Central memory CD8-positive, alpha-beta T cell (primary cell): ENCODE data around the gene EXOSC2.

Experiments
- ATAC-seq: fragments of 150-1000 bp; cut with Tn5 transposase; replicated peaks from 2 replicates; pipeline ENCODE4 v1.10.0; 2022; ENCODE audit warnings: mild to moderate bottlenecking, moderate FRiP score, moderate number of reproducible peaks; ENCODE audit not compliant: poor library complexity, severe bottlenecking; ENCODE audit errors: extremely low read depth
- DNase-seq, 2 donors: peaks; one replicate each; pipeline ENCODE4 v3.0.0; 2021; ENCODE audit warnings: low spot score in 2 of 2
- H3K27ac Mint-ChIP-seq: one replicate; pipeline ENCODE4 v1.8.0; 2022; ENCODE audit warnings: low read depth, mild to moderate bottlenecking, moderate library complexity, mixed read lengths
- H3K27me3 Mint-ChIP-seq: one replicate; pipeline ENCODE4 v1.8.0; 2022; ENCODE audit warnings: mixed read lengths
- H3K36me3 Mint-ChIP-seq: one replicate; pipeline ENCODE4 v1.8.0; 2022; ENCODE audit warnings: mild to moderate bottlenecking, moderate library complexity, mixed read lengths; ENCODE audit not compliant: insufficient read depth
- H3K4me1 Mint-ChIP-seq: one replicate; pipeline ENCODE4 v1.8.0; 2022; ENCODE audit warnings: mixed read lengths
- H3K4me3 Mint-ChIP-seq: one replicate; pipeline ENCODE4 v1.8.0; 2022; ENCODE audit warnings: mild to moderate bottlenecking, moderate library complexity, mixed read lengths
- H3K9me3 Mint-ChIP-seq: one replicate; pipeline ENCODE4 v1.8.0; 2022; ENCODE audit warnings: mixed read lengths

EXOSC2 gene

GRCh38 chr9:130692321-130692720 lies 1.3 kb upstream of the EXOSC2 start:
- H3K27me3 Mint-ChIP-seq: no peaks in the 10 kb centered on the region
- H3K4me1 Mint-ChIP-seq: peaks cover 38% of the 10 kb centered on the region
- H3K9me3 Mint-ChIP-seq: no peaks in the 10 kb centered on the region
- H3K36me3 Mint-ChIP-seq: peaks cover 27% of the 10 kb centered on the region
- ATAC-seq (no peak), DNase-seq (no peak)
- H3K4me3 Mint-ChIP-seq: peak overlapping the region; percentile 95
- no peak overlapping the region for H3K27ac Mint-ChIP-seq

- no peaks in the 10 kb centered on the region for H3K27me3 Mint-ChIP-seq
- H3K4me3 Mint-ChIP-seq: peak overlapping the region; percentile 95
- ATAC-seq (no peak), DNase-seq (no peak)
- H3K4me1 Mint-ChIP-seq: peaks cover 41% of the 10 kb centered on the region
- H3K27ac Mint-ChIP-seq: peak overlapping the region; percentile 90
- H3K36me3 Mint-ChIP-seq: peaks cover 33% of the 10 kb centered on the region
- no peaks in the 10 kb centered on the region for H3K9me3 Mint-ChIP-seq
These were observed 517 bp upstream of the EXOSC2 start for GRCh38 chr9:130693101-130693425.

GRCh38 chr9:130694205-130694604 lies 625 bp downstream of the EXOSC2 start:
- Mint-ChIP-seq H3K9me3 (no peaks in the 10 kb centered on the region), H3K27ac (peak overlapping the region; percentile 90), H3K36me3 (peaks cover 37% of the 10 kb centered on the region), H3K4me1 (peaks cover 41% of the 10 kb centered on the region), H3K27me3 (no peaks in the 10 kb centered on the region), H3K4me3 (peak overlapping the region; percentile 95)
- DNase-seq (no peak), ATAC-seq (no peak)

GRCh38 chr9:130696139-130696650 lies 2.6 kb downstream of the EXOSC2 start:
- DNase-seq (no peak), ATAC-seq (no peak)
- Mint-ChIP-seq H3K4me1 (peaks cover 41% of the 10 kb centered on the region), H3K36me3 (peaks cover 45% of the 10 kb centered on the region), H3K27me3 (no peaks in the 10 kb centered on the region), H3K9me3 (no peaks in the 10 kb centered on the region), H3K4me3 (no peak overlapping the region), H3K27ac (no peak overlapping the region)

- DNase-seq: no peak
- H3K4me3 Mint-ChIP-seq: no peak overlapping the region
- no peaks in the 10 kb centered on the region for H3K9me3 Mint-ChIP-seq
- H3K4me1 Mint-ChIP-seq: peaks cover 41% of the 10 kb centered on the region
- no peak for ATAC-seq
- H3K27ac Mint-ChIP-seq: no peak overlapping the region
- peaks cover 50% of the 10 kb centered on the region for H3K36me3 Mint-ChIP-seq
- no peaks in the 10 kb centered on the region for H3K27me3 Mint-ChIP-seq
These were observed 3.4 kb downstream of the EXOSC2 start for GRCh38 chr9:130696996-130697395.

GRCh38 chr9:130698514-130698913 lies 4.9 kb downstream of the EXOSC2 start:
- Mint-ChIP-seq H3K4me1 (peaks cover 34% of the 10 kb centered on the region), H3K27me3 (no peaks in the 10 kb centered on the region), H3K9me3 (no peaks in the 10 kb centered on the region), H3K4me3 (no peak overlapping the region), H3K36me3 (peaks cover 52% of the 10 kb centered on the region), H3K27ac (no peak overlapping the region)
- no peak for ATAC-seq
- no peak for DNase-seq

GRCh38 chr9:130699047-130699446 lies 5.5 kb downstream of the EXOSC2 start:
- DNase-seq (no peak), ATAC-seq (no peak)
- H3K4me1 Mint-ChIP-seq: peaks cover 30% of the 10 kb centered on the region
- H3K27ac Mint-ChIP-seq: no peak overlapping the region
- no peaks in the 10 kb centered on the region for H3K9me3 Mint-ChIP-seq
- H3K27me3 Mint-ChIP-seq: no peaks in the 10 kb centered on the region
- no peak overlapping the region for H3K4me3 Mint-ChIP-seq
- peaks cover 55% of the 10 kb centered on the region for H3K36me3 Mint-ChIP-seq

GRCh38 chr9:130701059-130702022 lies 7.8 kb downstream of the EXOSC2 start:
- Mint-ChIP-seq H3K9me3 (no peaks in the 10 kb centered on the region), H3K36me3 (peaks cover 53% of the 10 kb centered on the region), H3K27ac (no peak overlapping the region)

GRCh38 chr9:130703501-130703900 lies 9.9 kb downstream of the EXOSC2 start:
- peaks cover 41% of the 10 kb centered on the region for H3K36me3 Mint-ChIP-seq
- DNase-seq (no peak), ATAC-seq (no peak)
- H3K27me3 Mint-ChIP-seq: no peaks in the 10 kb centered on the region
- H3K4me3 Mint-ChIP-seq: no peak overlapping the region
- H3K9me3 Mint-ChIP-seq: no peaks in the 10 kb centered on the region
- H3K27ac Mint-ChIP-seq: no peak overlapping the region
- H3K4me1 Mint-ChIP-seq: no peaks in the 10 kb centered on the region

More at GRCh38 chr9:130701059-130702022, 7.8 kb downstream of the EXOSC2 start:
- Mint-ChIP-seq H3K4me1 (peaks cover 11% of the 10 kb centered on the region), H3K27me3 (no peaks in the 10 kb centered on the region), H3K4me3 (no peak overlapping the region)
- ATAC-seq (no peak), DNase-seq (peak; percentile 43 to 58)

GRCh38 chr9:130707225-130707976 lies 13.8 kb downstream of the EXOSC2 start:
- Mint-ChIP-seq H3K27ac (no peak overlapping the region), H3K27me3 (no peaks in the 10 kb centered on the region), H3K9me3 (no peaks in the 10 kb centered on the region), H3K36me3 (peaks cover 24% of the 10 kb centered on the region), H3K4me3 (no peak overlapping the region), H3K4me1 (peaks cover 2% of the 10 kb centered on the region)
- ATAC-seq (no peak), DNase-seq (peak; percentile 41 to 60)

- peaks cover 10% of the 10 kb centered on the region for H3K36me3 Mint-ChIP-seq
- H3K27ac Mint-ChIP-seq: no peak overlapping the region
- H3K4me3 Mint-ChIP-seq: peak overlapping the region; percentile 35
- H3K4me1 Mint-ChIP-seq: peaks cover 26% of the 10 kb centered on the region
- DNase-seq (no peak), ATAC-seq (no peak)
- no peaks in the 10 kb centered on the region for H3K9me3 Mint-ChIP-seq
- H3K27me3 Mint-ChIP-seq: no peaks in the 10 kb centered on the region
These were observed 17.3 kb downstream of the EXOSC2 start for GRCh38 chr9:130710822-130711352.

- peaks cover 8% of the 10 kb centered on the region for H3K36me3 Mint-ChIP-seq
- peak overlapping the region; percentile 35 for H3K4me3 Mint-ChIP-seq
- peaks cover 26% of the 10 kb centered on the region for H3K4me1 Mint-ChIP-seq
- ATAC-seq (no peak), DNase-seq (no peak)
- no peaks in the 10 kb centered on the region for H3K9me3 Mint-ChIP-seq
- H3K27ac Mint-ChIP-seq: no peak overlapping the region
- no peaks in the 10 kb centered on the region for H3K27me3 Mint-ChIP-seq
These were observed 17.9 kb downstream of the EXOSC2 start for GRCh38 chr9:130711469-130711868.
